ENCODE data around the gene ANGPTL4. TPM values are rescaled to one million over a fixed set of nuclear protein-coding genes. Genes with fewer than 3 reads are reported as not detected.
"Not testable (repeated sequence)": the region's sequence is repeated elsewhere in the genome, so short reads cannot be mapped to it uniquely, and the experiment has no call there.

Gene ANGPTL4
- total RNA-seq, 5 donors from 2014 or later (not counting 1 experiment from before 2014, with no cell fraction given) = 0.18 to 0.19 TPM; not detected in 3

DNA sequence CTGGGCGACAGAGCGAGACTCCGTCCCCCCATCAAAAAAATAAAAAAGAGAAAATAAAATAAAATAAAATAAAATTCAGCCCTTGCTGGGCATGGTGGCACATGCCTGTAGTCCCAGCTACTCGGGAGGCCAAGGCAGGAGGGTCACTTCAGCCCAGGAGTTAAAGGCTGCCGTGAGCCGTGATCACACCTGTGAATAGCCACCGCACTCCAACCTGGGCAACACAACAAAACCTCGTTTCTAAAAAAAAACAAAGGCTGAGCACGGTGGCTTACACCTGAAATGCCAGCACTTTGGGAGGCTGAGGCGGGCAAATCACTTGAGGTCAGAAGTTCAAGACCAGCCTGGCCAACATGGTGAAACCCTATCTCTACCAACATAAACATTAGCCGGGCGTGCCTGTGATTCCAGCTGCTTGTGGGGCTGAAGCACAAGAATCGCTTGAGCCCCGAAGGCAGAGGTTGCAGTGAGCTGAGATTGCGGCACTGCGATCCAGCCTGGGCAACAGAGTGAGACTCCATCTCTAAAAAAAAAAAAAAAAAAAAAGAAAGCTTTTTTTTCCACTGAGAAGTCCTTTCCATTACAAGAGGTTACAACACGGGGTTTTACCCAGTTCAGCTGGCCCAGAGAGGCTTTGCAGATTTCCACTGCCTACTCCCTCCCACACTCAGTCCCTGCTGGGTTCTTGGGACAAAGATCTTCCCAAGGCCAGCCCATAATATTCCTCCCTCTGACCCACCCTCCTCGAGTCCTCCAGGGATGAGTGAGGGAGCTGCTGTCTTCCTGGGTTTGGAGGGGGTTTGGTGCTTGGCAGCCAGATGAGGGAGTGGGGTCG lies 6.4 kb downstream of the ANGPTL4 start:
- H3K36me3 ChIP-seq (ENCODE audit: control insufficient read depth in 2 of 2, extremely low read depth in 1 of 2, insufficient read depth in 1 of 2, low read length in 1 of 2) = no peaks in the 10 kb centered on the region
- ChIA-PET CTCF (interaction anchor here in 1 of 2 donors (0.7 to 1.3 kb wide), 2 partner anchors 16 to 195 kb away, joined by 6 read pairs; no protein-coding TSS in a partner anchor), POLR2A (no interaction called here)
- Mint-ChIP-seq H3K4me1 (peaks cover 0 to 5% (median 2%) of the 10 kb centered on the region in 3 donors), H3K36me3 (no peaks in the 10 kb centered on the region), H3K9me3 (no peaks in the 10 kb centered on the region), H3K27me3 (peaks cover 18 to 32% of the 10 kb centered on the region in 2 donors), H3K27ac (no peak overlapping the region), H3K4me3 (no peak overlapping the region)
- 87% methylated on average over 14 of the region's 19 CpGs for WGBS (ENCODE audit: insufficient coverage)
- H3K4me3 ChIP-seq (ENCODE audit: control insufficient read depth in 1 of 2, extremely low read depth in 1 of 2, low read length in 1 of 2) = no peak overlapping the region
- H3K27ac ChIP-seq (ENCODE audit: low read length) = no peak overlapping the region
- H3K27me3 ChIP-seq (replicated peaks in 1 of 2; ENCODE audit: control insufficient read depth in 2 of 2, extremely low read depth in 1 of 2, insufficient read depth in 2 of 2, low read length in 1 of 2) = peaks cover 0 to 45% of the 10 kb centered on the region in 2 experiments
- H3K4me1 ChIP-seq (ENCODE audit: control insufficient read depth in 1 of 2, extremely low read depth in 1 of 2, insufficient read depth in 2 of 2, low read length in 2 of 2) = peaks cover 0 to 4% of the 10 kb centered on the region in 2 experiments
- no peaks in the 10 kb centered on the region for H3K9me3 ChIP-seq
- ATAC-seq (replicated peaks in 1 of 4) = no peak
- DNase-seq = no peak

DNA sequence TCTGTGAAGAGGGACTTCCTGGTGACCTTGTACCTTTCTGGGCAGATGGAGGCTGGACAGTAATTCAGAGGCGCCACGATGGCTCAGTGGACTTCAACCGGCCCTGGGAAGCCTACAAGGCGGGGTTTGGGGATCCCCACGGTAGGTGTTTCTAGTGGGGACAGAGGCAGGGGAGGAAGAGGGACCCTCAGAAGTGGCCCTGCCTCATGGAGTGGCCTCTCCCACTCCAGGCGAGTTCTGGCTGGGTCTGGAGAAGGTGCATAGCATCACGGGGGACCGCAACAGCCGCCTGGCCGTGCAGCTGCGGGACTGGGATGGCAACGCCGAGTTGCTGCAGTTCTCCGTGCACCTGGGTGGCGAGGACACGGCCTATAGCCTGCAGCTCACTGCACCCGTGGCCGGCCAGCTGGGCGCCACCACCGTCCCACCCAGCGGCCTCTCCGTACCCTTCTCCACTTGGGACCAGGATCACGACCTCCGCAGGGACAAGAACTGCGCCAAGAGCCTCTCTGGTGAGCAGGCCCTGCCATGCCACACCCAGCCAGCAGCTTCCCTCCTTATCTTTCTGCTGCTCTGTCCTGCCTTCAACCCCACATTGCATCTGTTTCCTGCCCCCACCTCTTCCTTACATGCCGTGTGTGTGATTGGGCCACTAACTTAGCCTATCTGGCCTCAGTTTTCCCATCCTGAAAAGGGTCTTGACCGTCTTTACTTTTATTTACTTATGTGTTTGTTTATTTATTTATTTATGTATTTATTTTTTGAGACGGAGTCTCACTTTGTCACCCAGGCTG lies 7.3 kb downstream of the ANGPTL4 start:
- WGBS (ENCODE audit: insufficient coverage) = 84% methylated on average over 25 of the region's 28 CpGs
- Mint-ChIP-seq H3K4me1 (peaks cover 0 to 5% (median 2%) of the 10 kb centered on the region in 3 donors), H3K4me3 (no peak overlapping the region), H3K27ac (no peak overlapping the region), H3K36me3 (no peaks in the 10 kb centered on the region), H3K27me3 (peaks cover 13 to 25% of the 10 kb centered on the region in 2 donors), H3K9me3 (no peaks in the 10 kb centered on the region)
- CTCF ChIA-PET = no interaction called here
- Histone ChIP-seq H3K27me3 (replicated peaks in 1 of 2; ENCODE audit: control insufficient read depth in 2 of 2, extremely low read depth in 1 of 2, insufficient read depth in 2 of 2, low read length in 1 of 2) (peaks cover 0 to 37% of the 10 kb centered on the region in 2 experiments), H3K4me3 (ENCODE audit: control insufficient read depth in 1 of 2, extremely low read depth in 1 of 2, low read length in 1 of 2) (no peak overlapping the region), H3K4me1 (ENCODE audit: control insufficient read depth in 1 of 2, extremely low read depth in 1 of 2, insufficient read depth in 2 of 2, low read length in 2 of 2) (peaks cover 0 to 4% of the 10 kb centered on the region in 2 experiments), H3K36me3 (ENCODE audit: control insufficient read depth in 2 of 2, extremely low read depth in 1 of 2, insufficient read depth in 1 of 2, low read length in 1 of 2) (no peaks in the 10 kb centered on the region), H3K9me3 (no peaks in the 10 kb centered on the region), H3K27ac (ENCODE audit: low read length) (no peak overlapping the region)
- ATAC-seq (replicated peaks in 1 of 4) (no peak), DNase-seq (no peak)
- POLR2A ChIA-PET = no interaction called here

DNA sequence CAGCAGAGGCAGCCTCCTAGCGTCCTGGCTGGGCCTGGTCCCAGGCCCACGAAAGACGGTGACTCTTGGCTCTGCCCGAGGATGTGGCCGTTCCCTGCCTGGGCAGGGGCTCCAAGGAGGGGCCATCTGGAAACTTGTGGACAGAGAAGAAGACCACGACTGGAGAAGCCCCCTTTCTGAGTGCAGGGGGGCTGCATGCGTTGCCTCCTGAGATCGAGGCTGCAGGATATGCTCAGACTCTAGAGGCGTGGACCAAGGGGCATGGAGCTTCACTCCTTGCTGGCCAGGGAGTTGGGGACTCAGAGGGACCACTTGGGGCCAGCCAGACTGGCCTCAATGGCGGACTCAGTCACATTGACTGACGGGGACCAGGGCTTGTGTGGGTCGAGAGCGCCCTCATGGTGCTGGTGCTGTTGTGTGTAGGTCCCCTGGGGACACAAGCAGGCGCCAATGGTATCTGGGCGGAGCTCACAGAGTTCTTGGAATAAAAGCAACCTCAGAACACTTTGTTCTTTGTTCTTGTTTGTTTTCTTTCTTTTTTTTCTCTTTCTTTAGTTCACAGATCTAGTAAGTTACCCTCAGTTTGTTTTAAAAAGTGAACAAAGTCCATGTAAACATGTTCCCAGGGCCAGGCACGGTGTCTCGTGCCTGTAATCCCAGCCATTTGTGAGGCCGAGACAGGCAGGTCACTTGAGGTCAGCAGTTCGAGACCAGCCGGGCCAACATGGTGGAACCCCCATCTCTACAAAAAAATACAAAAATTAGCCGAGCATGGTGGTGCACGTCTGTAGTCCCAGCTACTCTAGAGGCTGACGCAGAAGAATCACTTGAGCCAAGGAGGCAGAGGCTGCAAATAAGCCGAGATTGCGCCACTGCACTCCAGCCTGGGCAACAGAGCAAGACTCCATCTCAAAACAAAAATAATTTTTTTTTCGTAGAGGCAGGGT lies 10.2 kb downstream of the ANGPTL4 start:
- ChIA-PET POLR2A (no interaction called here), CTCF (no interaction called here)
- Histone ChIP-seq H3K4me1 (ENCODE audit: control insufficient read depth in 1 of 2, extremely low read depth in 1 of 2, insufficient read depth in 2 of 2, low read length in 2 of 2) (peaks cover 0 to 9% of the 10 kb centered on the region in 2 experiments), H3K27ac (ENCODE audit: low read length) (no peak overlapping the region), H3K36me3 (ENCODE audit: control insufficient read depth in 2 of 2, extremely low read depth in 1 of 2, insufficient read depth in 1 of 2, low read length in 1 of 2) (no peaks in the 10 kb centered on the region), H3K4me3 (ENCODE audit: control insufficient read depth in 1 of 2, extremely low read depth in 1 of 2, low read length in 1 of 2) (no peak overlapping the region), H3K27me3 (replicated peaks in 1 of 2; ENCODE audit: control insufficient read depth in 2 of 2, extremely low read depth in 1 of 2, insufficient read depth in 2 of 2, low read length in 1 of 2) (peaks cover 0 to 11% of the 10 kb centered on the region in 2 experiments), H3K9me3 (no peaks in the 10 kb centered on the region)
- H3K27me3 Mint-ChIP-seq = no peaks in the 10 kb centered on the region
- 91% methylated on average over 20 of the region's 26 CpGs for WGBS (ENCODE audit: insufficient coverage)
- H3K27ac Mint-ChIP-seq = no peak overlapping the region
- peaks cover 2% of the 10 kb centered on the region for H3K36me3 Mint-ChIP-seq
- H3K4me3 Mint-ChIP-seq = no peak overlapping the region
- no peaks in the 10 kb centered on the region for H3K9me3 Mint-ChIP-seq
- ATAC-seq (replicated peaks in 1 of 4) = no peak
- peaks cover 10 to 13% (median 13%) of the 10 kb centered on the region in 3 donors for H3K4me1 Mint-ChIP-seq
- no peak for DNase-seq

DNA sequence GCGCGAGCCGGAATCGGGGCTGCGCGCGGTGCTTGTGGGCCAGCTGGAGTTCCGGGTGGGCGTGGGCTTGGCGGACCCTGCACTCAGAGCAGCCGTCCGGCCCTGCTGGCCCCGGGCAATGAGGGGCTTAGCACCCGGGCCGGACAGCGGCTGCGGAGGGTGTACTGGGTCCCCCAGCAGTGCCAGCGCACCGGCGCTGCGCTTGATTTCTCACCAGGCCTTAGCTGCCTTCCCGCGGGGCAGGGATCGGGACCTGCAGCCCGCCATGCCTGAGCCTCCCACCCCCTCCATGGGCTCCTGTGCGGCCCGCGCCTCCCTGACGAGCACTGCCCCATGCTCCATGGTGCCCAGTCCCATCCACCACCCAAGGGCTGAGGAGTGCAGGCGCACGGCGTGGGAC lies 11.8 kb downstream of the ANGPTL4 start:
- Mint-ChIP-seq H3K4me1 (peaks cover 10 to 13% (median 13%) of the 10 kb centered on the region in 3 donors), H3K36me3 (peaks cover 10% of the 10 kb centered on the region)
- WGBS (ENCODE audit: insufficient coverage) = 97% methylated on average over 20 of the region's 32 CpGs
- H3K4me3 Mint-ChIP-seq; H3K27me3 ChIP-seq (replicated peaks in 1 of 2; ENCODE audit: control insufficient read depth in 2 of 2, extremely low read depth in 1 of 2, insufficient read depth in 2 of 2, low read length in 1 of 2); ATAC-seq (replicated peaks in 1 of 4); H3K9me3 Mint-ChIP-seq; H3K4me3 ChIP-seq (ENCODE audit: control insufficient read depth in 1 of 2, extremely low read depth in 1 of 2, low read length in 1 of 2); H3K4me1 ChIP-seq (ENCODE audit: control insufficient read depth in 1 of 2, extremely low read depth in 1 of 2, insufficient read depth in 2 of 2, low read length in 2 of 2); DNase-seq; CTCF ChIA-PET; H3K36me3 ChIP-seq (ENCODE audit: control insufficient read depth in 2 of 2, extremely low read depth in 1 of 2, insufficient read depth in 1 of 2, low read length in 1 of 2); H3K9me3 ChIP-seq; H3K27ac ChIP-seq (ENCODE audit: low read length); H3K27me3 Mint-ChIP-seq; H3K27ac Mint-ChIP-seq; POLR2A ChIA-PET: not testable (repeated sequence)

DNA sequence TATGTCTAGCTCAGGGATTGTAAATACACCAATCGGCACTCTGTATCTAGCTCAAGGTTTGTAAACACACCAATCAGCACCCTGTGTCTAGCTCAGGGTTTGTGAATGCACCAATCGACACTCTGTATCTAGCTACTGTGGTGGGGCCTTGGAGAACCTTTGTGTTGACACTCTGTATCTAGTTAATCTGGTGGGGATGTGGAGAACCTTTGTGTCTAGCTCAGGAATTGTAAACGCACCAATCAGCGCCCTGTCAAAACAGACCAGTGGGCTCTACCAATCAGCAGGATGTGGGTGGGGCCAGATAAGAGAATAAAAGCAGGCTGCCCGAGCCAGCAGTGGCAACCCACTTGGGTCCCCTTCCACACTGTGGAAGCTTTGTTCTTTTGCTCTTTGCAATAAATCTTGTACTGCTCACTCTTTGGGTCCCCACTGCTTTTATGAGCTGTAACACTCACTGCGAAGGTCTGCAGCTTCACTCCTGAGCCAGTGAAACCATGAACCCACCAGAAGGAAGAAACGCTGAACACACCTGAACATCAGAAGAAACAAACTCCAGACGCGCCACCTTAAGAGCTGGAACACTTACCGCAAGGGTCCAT lies 12.5 kb downstream of the ANGPTL4 start:
- CTCF ChIA-PET; POLR2A ChIA-PET; H3K4me3 Mint-ChIP-seq; ATAC-seq (replicated peaks in 1 of 4); H3K27me3 ChIP-seq (replicated peaks in 1 of 2; ENCODE audit: control insufficient read depth in 2 of 2, extremely low read depth in 1 of 2, insufficient read depth in 2 of 2, low read length in 1 of 2); H3K27me3 Mint-ChIP-seq; H3K9me3 Mint-ChIP-seq; H3K9me3 ChIP-seq; H3K36me3 ChIP-seq (ENCODE audit: control insufficient read depth in 2 of 2, extremely low read depth in 1 of 2, insufficient read depth in 1 of 2, low read length in 1 of 2); H3K4me3 ChIP-seq (ENCODE audit: control insufficient read depth in 1 of 2, extremely low read depth in 1 of 2, low read length in 1 of 2); H3K27ac ChIP-seq (ENCODE audit: low read length); H3K27ac Mint-ChIP-seq; H3K4me1 ChIP-seq (ENCODE audit: control insufficient read depth in 1 of 2, extremely low read depth in 1 of 2, insufficient read depth in 2 of 2, low read length in 2 of 2); DNase-seq: not testable (repeated sequence)
- Mint-ChIP-seq H3K36me3 (peaks cover 10% of the 10 kb centered on the region), H3K4me1 (peaks cover 10 to 13% (median 13%) of the 10 kb centered on the region in 3 donors)
- WGBS (ENCODE audit: insufficient coverage) = no CpG with 5 or more reads among the region's 10 CpGs

Measured in T-cell (primary cell).